ENCODE results near the gene ATP2B2.
A peak's percentile ranks its signal among the peaks of the same experiment; 100 is the strongest.

The ATP2B2 gene

DNA sequence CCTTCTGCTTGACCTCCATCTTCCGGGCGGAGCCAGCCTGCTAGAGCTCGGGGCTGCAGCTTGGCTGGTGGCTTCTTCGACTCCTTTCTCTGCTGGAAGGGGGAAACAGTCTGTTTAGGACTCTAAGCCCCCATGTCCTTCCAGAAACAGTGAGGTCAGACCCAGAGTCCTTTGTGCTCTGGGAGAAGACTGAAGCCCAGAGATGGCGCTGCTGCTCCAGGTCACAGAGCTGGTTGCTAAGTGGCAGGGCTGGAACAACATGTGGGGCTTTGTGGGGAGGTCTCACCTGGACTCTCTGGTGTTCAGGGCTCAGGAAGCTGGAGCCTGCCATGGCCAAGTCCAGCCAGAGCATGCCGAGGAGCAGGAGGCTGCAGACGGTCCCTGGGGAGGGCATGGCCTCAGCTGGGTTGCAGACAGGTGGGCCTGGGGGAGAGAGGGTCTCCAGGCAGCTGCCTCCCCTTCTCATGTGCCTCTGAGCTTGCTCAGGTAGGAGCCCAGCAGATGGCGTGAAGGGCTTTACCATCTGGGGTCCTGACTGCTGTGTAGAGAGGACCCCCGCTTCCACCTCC lies 215.5 kb downstream of the ATP2B2 start:
- DNase-seq, result no peak

DNA sequence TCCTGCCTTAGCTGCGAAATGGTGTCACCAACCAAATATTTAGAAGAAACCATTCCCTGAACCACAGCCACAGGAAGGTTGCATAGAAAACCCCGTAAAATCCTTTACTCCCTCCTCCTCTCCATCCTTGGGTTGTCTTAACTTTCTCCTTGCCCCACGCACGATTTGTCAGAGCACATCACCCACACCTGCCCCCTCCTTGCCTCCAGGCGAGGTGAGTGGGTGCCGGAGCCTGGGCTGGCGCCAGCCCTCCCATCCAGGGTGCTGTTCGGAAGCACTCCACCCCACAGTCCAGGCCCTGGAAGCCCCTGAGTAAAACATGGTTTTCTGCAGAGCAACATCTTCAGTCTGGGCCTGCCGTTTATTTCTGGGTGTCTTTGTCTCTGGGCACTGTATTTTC lies 216.3 kb downstream of the ATP2B2 start:
- no peak for DNase-seq

DNA sequence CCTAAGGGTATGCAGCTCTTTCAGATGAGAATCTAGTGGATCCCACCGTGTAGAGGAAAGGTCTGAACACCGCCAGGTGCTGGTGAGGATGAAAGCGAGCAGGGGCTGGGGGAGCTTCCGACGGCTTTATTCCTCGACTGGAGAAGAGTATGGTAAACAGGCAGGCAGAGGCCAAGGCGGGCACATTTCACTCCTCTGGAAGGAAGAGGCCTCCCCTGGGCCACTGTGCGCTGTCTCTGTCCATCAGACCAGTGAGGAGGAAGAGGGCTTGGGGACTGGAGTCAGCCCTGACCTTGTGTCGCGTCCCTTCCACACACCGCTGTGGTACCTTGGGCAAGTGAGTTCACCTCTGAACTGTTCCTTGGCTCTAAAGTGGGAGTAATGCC lies 216.8 kb downstream of the ATP2B2 start:
- no peak for DNase-seq

DNA sequence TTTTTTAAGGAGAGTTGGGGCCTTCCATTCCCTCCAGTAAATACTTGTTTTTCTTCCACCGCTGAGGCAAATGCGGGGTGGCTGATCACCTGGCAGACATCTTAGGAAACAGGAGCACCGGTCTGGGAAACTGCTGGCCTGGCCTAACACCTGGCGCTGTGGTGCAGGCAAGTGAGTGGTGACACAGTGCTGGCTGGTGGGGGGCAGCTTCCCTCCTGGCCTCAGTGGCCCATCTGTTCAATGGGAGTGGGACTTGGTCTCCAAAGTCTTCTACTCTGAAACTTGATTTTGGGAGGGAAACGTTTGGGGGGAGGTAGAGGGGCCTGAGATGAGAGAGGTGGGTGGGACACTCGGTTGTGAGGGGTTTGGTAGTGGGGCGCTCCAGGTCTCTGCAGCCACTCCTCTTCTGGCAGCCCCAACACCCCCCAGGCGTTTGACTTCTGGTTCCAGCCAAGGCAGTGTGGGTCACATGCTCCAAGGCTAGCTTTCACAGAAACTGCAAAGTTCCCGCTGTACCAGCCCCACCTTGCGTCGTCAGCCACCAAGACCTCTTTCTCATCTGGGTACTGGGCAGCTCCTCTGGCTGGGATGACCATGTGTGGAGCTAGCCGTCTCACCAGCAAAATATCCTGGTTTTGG lies 217.3 kb downstream of the ATP2B2 start:
- no peak for DNase-seq

DNA sequence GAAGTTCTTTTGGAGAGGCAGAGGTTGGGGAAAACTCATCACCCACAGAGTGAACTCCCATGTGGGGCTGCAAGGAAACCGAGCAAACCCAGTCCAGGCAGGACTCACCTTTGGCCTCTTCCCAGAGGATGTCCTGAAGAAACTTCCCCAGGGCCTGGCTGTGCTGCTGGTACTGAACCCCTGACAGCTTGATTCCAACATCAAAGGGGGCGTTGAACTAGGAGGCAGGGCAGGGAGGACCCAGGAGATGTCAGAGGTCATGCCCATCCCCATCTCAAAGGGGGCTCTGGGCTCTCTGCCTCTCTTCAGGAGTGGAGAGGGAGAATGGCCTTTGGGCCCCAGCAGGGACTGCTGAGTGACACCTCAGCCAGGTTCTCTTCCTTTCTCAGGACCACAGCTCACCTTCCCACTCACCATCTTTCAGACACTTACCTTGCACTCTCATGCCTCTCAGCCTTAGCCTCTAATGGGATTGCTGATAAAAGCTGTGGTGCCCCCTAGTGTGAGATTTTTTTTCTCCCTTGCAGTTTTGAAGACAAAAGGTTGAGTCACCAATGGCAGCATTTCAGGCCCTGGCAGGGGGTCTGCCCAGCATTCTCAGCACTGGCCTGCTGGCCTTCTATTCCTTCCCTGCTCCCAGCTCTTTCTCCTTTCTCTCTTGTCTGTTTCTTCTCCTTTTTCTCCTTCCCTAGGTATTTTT lies 218.6 kb downstream of the ATP2B2 start:
- peak; percentile 72 for DNase-seq

DNA sequence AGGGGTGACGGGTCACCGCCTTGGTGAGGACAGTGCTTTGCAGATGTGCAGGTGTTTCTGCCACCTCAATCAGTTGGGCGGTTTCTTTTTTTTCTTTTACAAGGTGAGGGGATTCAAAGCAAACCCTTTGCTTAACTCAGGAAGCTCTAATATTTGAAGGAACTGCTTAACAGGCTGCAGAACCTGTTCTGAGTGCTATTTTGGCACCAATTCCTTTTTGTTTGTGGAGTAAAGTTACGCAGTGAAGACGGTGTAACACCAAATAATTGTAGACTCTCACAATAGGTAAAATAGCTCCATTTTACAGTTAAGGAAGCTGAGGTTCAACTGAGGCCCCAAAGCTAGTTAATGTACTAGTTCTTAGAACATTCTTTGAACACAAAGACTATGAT lies 219.3 kb downstream of the ATP2B2 start:
- no peak for DNase-seq

DNA sequence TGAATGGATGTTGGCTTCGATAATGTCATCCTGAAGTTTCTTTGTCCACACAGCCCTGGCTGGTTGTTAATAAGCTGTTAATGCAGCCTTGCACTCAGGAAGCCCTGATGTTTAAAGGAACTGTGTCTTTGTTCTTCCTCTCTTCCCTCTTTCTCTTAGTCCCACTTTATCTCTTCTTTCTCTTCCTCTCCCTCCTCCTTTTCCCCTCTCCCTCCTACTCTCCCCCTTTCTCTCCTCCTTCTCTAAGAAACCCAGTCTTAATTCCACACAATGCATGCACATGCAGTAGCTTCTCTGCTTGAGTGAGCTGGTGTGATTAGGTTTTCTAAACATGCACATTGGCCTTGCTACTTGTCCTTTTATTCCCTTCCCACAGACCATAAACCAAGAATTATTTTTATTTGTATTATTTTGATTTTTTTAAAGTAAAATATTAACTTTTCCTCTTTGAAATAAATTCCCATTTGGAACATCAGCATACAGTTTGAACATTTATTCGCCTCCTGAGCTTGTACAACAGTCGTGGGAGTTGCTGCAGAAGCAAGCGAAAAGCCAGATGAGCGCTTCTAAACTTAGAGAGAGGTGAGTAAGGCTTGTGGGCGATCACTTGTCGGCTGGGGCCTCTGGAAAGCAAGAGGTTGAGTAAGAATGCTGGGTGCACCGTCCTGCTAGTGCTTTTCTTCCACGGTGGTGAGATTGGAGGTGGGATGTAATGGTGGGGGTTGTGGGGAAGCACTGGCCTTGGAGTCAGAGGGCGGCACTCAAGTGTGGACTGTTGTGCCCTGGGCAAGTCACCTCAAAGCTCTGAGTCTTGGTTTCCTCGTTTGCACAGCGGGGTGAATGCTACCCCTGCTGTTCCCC lies 219.9 kb downstream of the ATP2B2 start:
- no peak for DNase-seq

DNA sequence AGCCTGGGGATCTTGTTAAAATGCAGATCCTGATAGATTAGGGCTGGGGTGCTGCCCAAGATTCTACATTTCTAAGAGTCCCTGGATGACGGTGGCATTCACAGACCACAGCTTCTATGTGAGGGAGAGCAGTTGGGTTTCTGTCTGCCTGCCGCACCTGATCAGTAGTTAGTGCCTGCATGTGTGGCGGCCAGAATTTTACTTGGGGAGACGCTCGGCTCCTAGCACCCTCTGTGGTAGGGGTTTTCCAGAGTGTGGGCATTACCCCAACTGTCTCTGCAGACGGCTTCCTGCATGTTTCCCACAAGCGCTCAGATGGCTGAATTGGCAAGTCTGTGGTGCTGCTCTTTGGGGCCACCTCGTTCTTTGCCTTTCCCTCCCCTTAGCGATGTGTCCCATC lies 220.9 kb downstream of the ATP2B2 start:
- no peak for DNase-seq

DNA sequence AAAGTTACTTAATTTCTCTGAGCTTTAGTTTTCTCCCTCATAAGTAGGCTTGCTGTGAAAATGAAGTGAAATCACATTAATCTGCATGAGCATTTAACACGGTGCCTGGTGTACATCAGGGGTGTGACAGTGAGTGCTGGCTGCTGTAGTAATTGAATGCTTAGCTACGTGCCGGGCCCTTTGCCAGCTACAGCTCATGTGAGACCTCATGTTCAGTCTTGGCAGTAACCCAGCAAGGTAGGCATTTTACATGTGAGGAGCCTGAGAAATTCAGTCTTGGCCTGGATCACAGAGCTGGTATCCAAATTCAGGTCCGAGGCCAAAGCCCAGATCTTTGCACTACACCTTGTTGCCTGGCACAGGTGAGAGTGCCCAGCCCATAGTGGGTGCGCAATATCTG lies 221.7 kb downstream of the ATP2B2 start:
- DNase-seq, result peak; percentile 98

DNA sequence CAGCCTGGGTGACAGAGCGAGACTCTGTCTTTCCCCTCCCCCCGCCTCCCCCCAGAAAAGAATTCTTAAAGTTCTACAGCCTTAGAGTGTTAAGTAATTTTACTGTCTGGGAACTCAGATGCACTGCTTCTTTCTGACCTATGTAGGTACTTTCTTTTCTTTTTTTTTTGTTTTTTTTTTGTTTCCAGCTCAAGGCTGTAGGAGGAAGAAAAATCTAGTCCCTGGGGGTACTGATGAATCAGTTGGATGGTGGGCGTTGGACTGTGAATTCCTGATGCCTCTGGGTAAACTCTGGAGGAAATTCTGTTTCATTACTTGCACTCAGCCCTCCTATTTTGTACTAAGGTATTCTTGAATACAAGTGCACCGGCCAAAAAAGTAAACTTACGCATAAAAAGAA lies 223.4 kb downstream of the ATP2B2 start:
- no peak for DNase-seq

DNA sequence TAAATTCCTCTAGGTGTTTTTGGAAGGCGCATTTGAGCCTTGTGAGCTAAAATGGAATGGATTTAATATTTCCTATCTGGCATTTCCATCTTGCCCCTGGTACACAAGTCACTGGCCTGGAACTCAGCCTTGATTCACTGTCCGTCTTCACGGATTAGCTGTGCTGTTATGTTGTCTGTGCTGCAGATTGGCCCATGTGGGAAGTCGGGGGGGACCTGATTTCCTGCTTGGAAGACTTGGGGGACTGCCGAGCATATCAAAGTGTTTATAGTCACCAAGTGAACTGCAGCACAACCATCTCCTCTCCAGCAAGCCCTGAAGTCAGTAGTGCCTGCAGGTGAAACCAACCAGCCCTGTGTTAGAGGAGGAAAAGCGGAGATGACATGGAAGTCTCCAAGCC lies 224.8 kb downstream of the ATP2B2 start:
- DNase-seq, result no peak

DNA sequence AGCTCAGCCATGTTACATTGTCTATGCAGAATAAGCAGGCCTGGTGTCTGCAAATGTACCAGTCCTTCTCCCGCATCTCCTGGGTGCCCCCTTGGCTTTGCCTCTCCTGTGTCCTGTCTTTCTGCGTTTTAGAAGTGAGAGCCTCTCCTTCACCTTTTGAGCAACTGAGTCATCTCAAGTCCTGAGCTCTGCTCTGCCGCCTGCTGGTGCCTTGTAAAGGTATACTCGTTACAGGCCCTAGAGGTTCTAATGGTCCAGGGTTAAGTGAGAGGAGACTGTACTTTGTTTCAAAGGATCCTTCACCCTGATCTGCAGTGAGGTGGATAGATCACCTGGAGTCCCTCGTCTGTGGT lies 225.2 kb downstream of the ATP2B2 start:
- no peak for DNase-seq

DNA sequence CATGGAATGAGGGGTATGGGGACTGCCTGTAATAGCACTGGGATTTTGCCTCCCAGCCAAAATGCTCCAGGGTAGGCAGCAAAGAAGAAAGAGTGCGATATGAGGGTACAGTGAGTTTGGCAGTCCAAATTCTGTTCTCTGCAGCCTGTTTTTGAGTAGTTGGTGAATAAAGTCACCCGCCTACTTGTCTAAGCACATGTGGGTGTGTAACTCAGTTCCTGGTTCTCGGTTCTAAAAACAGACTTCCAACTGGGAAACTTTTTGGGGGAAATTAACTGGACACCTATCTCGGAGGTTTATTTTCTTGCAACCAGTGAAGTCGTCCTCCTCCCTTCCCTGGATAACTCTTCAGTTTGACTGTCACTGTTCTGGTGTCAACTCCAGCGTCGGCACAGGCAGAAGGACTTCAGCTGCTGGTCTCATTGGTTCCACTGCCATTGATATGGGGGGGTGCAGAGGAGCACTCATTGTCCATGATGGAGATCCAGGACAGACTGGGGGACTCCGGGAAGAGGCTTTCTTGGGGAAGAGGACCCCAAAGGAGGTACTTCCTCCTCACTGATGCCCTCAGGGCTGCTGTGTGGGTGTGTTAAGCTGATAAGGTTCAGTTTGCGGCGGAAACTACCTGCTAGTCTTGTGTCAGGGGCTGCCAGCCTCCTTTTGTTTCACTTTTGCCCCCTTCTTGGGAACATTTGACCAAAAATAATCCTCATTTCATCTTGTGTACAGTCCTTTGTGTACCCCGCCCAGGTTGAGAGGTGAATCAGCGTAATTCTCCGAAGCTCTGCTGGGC lies 225.8 kb downstream of the ATP2B2 start:
- DNase-seq, result no peak

DNA sequence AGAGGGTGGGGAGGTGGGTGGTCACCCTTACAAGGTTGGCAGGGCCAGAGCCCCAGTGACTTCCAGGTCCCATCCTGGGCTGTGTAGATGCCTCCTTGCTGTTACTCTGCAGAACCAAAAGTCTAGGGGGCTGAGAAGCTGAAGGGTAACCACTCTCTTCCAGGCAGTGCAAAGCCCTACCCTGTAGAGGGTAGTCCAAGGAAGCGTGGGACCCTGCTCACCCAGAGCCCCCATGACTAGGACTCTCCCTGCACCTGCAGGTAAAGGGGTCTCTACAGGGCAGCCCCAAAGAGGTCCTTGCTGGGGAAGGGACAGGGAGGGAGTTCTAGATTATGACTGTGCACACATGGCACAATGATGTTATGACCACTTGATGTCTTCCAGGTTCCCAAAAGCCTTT lies 226.9 kb downstream of the ATP2B2 start:
- DNase-seq, result no peak

DNA sequence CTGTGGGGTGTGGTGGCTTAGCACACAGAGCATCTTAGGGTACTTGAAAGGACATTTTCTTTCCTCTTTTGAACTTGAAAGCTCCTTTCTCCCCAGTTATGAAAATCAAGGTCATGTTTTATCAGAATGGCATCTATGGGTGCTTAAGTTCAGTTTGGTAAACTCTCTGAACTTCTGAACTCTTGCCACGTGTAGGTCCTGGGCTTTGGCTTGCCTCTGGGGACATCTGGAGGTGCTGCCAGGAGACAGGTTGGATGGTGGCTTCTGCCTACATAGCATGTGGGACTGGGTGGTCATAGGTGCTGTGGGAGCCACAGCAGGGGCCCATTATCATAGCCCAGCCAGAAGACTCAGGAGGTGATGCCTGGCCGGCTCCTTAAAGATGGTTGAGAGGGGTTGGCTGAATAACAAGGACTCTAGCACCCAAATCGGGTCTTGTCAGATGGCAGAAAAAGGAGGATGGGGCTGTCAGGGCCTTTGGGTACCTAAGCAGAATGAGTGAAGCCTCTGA lies 228.2 kb downstream of the ATP2B2 start:
- DNase-seq, result no peak

DNA sequence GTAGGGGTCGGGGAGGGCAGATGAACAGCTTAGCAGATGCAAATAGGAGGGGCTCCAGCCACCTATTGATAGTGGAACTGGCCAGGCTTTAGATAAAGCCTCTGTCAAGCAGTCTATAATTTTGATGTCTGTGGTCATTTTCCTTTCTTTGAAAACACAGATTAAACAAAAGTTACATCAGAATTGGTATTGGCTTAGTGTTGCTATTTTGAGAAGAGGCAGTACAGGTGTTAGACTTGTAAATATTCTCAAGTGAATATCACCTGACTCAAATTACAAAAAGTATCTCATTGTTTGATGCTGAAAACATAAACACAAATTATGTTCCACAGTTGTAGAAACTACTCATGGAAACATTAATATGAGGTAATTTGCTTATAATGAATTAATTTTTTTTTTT lies 230.8 kb downstream of the ATP2B2 start:
- DNase-seq, result peak; percentile 50
